Renal cortical epithelial cell (primary cell): ENCODE results near the gene ADAMTS2. TPM values are rescaled to one million over a fixed set of nuclear protein-coding genes. Genes with fewer than 3 reads are reported as not detected.

Source experiments
- DNase-seq: peaks from one replicate; pipeline ENCODE4 v3.0.0-alpha.2; 2011; ENCODE audit warnings: low read depth
- total RNA-seq: library from RNA; depleted of rRNA; stranded (reverse); fragments of >200 nt; gene quantifications from 2 replicates; pipeline ENCODE4 v1.2.3, GENCODE V29; 2014

ADAMTS2 gene
- total RNA-seq, 1 donor from 2014 or later = 4.2 TPM

- no peak for DNase-seq
Observed at GRCh38 chr5:179161901-179162300, 183.4 kb downstream of the ADAMTS2 start.

GRCh38 chr5:179160584-179160983 lies 184.7 kb downstream of the ADAMTS2 start:
- DNase-seq = no peak

- no peak for DNase-seq
Observed at GRCh38 chr5:179158556-179158955, 186.7 kb downstream of the ADAMTS2 start.

GRCh38 chr5:179154991-179155955 lies 190.0 kb downstream of the ADAMTS2 start:
- no peak for DNase-seq

- DNase-seq = no peak
Observed at GRCh38 chr5:179154346-179154990, 190.8 kb downstream of the ADAMTS2 start.

GRCh38 chr5:179153921-179154345 lies 191.3 kb downstream of the ADAMTS2 start:
- DNase-seq = no peak

GRCh38 chr5:179153341-179153901 lies 191.8 kb downstream of the ADAMTS2 start:
- DNase-seq = no peak

GRCh38 chr5:179152941-179153340 lies 192.3 kb downstream of the ADAMTS2 start:
- no peak for DNase-seq

- DNase-seq = no peak
Observed at GRCh38 chr5:179152144-179152895, 192.9 kb downstream of the ADAMTS2 start.

- DNase-seq = no peak
Observed at GRCh38 chr5:179151286-179152118, 193.8 kb downstream of the ADAMTS2 start.

GRCh38 chr5:179150011-179150410 lies 195.2 kb downstream of the ADAMTS2 start:
- DNase-seq = no peak

GRCh38 chr5:179149278-179149677 lies 196.0 kb downstream of the ADAMTS2 start:
- DNase-seq = no peak

GRCh38 chr5:179148703-179149170 lies 196.5 kb downstream of the ADAMTS2 start:
- no peak for DNase-seq

GRCh38 chr5:179147991-179148702 lies 197.1 kb downstream of the ADAMTS2 start:
- no peak for DNase-seq

GRCh38 chr5:179146277-179146676 lies 199.0 kb downstream of the ADAMTS2 start:
- DNase-seq = no peak

GRCh38 chr5:179143446-179143845 lies 201.8 kb downstream of the ADAMTS2 start:
- no peak for DNase-seq

- DNase-seq = peak; percentile 3
Observed at GRCh38 chr5:179142434-179143198, 202.6 kb downstream of the ADAMTS2 start.

- no peak for DNase-seq
Observed at GRCh38 chr5:179141867-179142266, 203.4 kb downstream of the ADAMTS2 start.

- DNase-seq = no peak
Observed at GRCh38 chr5:179140293-179140692, 205.0 kb downstream of the ADAMTS2 start.

- no peak for DNase-seq
Observed at GRCh38 chr5:179139936-179140235, 205.4 kb downstream of the ADAMTS2 start.
